ENCODE measurements around the gene ANK2. TPM values are rescaled to one million over a fixed set of nuclear protein-coding genes. Genes with fewer than 3 reads are reported as not detected.

ANK2 gene
- polyA plus RNA-seq, 3 donors: 63.7 to 70.2 (median 65.4) TPM

DNA sequence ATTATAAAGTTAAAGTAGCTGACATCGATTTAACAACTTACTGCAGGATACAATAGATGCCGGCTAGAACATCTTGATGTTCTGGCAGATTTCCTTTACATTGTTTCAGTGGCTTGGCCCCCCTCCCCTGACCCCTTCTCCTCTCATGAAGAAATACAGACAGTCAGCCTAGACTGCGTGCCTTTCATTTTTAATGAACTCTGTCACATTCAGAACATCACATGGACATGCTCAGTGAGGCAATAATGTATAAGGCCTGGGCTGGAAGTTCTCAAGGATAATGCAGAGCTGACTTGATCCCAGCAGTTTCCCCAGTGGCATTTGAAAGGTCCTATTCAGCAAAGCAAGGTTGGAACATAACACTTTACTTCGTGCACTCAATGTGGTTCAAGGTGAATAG lies 239.2 kb downstream of the ANK2 start:
- no peak for DNase-seq

DNA sequence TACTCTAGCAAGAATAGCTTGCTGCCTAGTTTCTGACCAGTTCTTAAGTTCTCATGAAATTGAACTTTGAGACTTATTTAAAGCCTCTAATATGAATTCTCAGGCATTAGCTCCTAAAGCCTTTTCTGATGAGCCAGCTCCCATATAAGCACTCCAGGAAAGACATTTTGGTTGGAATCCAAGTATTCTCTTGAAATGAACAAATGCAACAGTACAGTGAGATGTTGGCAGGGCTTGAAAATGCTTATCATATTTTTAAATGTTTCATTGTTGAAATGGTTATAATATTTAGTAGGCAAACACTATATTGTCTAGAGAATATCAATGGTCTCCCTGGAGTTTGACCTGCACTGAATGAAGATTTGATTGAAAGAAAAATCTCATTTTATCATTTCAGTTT lies 240.3 kb downstream of the ANK2 start:
- no peak for DNase-seq

DNA sequence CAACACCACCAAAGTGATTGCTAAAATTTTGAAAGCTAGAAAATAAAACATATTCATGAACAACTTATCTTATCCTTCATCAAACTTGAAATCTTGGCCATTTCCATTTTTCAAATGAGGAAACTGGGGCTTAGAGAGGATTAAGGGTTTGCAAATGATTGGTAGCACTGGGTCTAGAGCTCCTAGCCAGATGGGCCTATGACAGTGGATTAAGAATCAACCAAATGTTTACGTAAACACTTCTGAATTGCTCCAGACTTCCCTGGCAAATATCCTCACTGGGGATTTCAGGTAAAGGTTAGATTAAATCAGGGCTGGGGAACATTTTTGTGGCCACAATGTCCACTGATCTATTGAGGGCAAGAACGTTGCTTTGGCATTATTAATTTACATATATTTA lies 241.2 kb downstream of the ANK2 start:
- no peak for DNase-seq

DNA sequence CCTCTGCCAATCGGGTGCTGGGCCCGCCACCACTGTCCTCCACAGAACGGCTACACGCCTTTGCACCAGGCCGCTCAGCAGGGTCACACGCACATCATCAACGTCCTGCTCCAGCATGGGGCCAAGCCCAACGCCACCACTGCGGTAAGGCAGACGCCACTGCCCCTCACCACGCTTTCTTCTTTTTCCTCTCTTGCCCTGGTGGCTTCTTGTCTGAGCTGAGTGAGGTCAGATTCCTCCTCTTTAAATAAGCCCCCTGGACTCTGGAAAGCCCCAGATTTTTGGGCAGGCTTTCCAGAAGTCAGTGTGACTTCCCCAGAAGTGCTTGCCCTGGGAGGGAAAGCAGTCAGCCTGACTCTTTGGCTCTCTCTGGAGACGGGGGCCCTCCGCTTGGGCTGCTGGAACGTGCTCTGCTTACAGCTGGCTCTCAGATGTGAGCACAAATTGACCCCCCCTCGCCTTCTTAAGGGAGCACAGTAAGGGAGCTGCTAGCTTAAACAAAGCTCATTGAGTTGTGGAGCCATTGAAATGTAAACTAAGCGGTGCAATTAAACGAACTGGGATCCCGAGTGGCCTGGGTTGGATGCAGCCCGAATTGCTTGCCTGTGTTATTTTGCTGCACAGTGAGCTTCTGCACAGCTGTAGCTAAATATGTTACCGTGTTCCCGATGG lies 243.1 kb downstream of the ANK2 start:
- DNase-seq: peak; percentile 47

DNA sequence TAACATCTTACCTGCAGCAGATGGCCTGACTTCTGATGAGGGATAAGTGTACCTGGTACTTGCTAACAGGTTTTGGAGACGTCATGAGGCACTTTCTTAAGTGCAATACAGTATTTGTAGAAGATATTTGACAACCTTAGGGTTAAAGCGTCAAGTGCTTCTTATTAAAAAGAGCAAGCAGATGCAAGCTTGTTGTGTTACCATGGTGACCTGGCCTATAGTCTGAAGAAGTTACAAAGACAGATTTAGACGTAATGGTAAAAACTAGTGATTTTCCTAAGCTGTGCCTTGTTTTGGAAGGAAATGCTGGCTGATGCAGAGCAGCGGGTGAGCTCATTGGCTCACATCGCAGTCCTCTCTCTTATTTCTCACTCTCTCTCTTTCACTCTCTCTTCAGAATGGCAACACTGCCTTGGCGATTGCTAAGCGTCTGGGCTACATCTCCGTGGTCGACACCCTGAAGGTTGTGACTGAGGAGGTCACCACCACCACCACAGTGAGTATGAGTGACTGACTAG lies 243.6 kb downstream of the ANK2 start:
- peak; percentile 46 for DNase-seq

DNA sequence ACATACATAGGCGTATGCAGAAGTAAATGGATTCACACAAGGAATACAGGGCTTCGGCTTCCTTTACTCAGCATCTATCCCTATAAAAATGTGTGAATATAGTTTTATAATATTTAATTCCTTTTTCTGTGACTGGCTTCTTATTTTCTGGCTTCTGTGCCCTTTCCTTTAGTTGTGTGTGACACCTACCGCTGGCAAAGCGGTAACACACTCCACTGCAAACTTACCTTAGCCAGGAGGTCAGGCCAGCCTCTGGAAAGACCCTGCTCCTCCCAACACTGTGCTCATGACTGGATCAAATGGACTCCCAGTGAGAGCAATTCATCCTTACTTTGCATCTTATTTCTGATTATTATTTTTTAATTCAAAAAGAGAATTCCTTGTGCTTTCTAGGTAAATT lies 244.2 kb downstream of the ANK2 start:
- no peak for DNase-seq

DNA sequence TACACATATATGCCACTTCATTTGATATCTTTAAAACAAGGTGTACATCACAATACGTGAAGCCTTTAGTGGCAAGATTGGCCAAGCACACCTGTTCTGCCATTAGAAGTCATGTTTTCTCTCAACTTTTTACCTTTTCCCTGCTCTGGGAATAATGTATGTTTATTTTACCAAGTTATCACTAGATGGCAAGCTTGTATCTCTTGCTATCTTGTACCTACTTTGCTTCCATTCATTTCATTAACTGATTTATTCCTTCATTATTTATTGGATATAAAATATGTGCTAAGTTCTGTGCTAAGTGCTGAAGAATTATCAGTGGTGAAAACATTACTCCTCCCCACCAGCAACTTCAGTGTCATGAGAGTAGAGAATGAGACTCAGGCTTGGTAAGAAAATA lies 245.5 kb downstream of the ANK2 start:
- DNase-seq: no peak

DNA sequence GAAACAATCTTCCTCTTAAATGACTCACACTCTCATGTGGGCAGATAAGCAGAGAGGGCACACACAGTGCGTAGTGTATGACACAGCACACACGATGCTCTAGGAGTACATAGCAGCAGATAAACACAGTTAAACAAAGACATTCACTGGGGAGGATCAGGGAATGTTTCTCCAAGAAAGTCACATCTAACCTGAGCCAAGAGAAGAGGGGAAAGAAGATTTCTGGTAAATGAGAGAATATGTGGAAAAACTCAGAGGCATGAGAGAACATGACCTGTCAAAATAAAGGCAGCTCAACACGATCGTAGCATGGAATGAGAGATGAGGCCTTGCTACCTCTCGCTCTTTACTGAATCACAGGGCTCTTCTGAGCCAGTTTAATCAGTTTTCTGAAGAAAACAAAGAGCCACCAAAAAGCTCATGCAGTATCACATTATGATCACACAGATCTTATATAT lies 251.0 kb downstream of the ANK2 start:
- DNase-seq: no peak

DNA sequence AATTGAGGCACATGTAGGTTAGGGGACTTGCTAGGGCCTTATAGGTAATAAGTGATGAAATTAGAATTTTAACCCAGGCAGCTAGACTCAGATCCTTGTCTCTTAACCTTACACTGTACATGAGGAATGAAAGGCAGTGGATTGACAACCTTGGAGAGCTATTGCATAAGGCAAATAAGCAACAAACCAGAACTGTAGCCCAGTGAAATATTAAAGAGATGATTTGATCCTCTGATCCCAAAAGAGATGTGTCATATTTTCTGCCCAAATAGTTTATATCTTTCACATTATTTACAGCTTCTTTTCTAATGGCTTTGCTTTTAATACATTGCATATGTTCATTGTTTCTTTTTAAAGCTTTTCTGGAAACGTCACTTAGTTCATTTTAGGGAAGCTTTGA lies 252.6 kb downstream of the ANK2 start:
- no peak for DNase-seq

DNA sequence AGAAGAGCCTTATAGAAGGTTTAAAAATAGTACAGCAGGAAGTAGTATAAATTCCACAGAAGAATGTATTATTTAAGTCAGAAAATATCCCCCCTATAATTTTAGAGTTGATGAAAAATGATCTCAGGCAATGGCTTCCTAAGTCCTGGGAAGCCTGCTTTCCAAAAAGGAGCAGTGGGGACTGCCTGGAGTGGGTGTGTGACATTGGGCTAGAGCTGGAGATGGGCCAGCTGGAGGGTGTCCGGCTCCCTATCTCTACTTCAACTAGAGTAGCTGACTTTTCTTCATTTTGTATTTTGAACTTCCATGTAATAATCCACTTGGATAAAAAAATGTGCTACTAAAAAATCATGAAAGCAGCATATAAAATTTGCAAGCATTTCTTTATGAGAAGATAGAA lies 253.9 kb downstream of the ANK2 start:
- no peak for DNase-seq

DNA sequence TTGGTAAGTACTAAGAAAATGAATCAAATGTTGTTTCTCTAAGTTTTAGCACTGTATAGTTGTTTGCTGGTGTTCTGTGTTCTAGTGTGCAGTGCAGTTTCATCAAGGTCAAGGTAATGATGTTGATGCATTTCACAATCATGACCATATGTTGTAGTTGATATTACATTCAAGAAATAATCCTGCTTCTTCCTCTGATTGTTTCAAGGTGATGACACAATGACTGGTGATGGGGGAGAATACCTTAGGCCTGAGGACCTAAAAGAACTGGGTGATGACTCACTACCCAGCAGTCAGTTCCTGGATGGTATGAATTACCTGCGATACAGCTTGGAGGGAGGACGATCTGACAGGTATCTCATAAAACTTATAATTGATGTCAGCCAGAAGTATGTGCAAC lies 261.6 kb downstream of the ANK2 start:
- DNase-seq: no peak

DNA sequence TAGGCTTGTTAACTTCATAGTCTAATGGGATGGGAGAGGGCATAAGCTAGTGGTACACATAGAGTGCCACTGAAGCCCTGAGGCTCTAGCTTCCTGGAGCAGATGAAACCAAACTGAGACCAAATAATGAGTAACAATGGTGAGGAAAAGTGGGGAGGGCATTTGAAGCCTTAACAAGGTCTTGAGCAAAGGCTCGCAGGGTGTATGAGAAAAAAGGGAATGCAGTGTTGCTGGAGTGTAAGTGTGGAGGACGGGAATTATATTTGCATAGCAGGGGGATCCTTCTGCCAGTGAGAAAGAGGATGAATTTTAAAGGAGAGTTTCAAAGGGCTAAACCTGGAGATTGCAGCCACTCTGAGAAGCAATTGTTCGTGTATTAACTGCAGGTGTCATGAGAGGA lies 263.1 kb downstream of the ANK2 start:
- DNase-seq: no peak

DNA sequence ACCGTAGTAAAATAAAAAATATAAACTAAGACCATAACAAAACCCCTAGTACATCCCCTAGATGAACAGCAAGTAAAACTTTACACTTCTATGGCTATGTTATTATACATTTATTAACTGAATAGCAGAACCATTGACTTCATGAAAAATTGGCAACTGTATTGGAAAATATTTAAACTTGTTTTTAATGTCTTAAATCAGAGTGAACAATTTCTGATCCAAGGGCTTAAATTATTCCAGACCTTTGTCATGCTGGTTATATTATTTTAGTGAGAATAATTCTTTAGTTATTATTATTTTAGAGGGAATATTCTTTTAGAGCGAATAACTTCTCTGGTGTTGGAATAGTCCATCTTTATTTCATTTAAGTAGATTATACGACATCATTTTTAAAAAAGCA lies 265.0 kb downstream of the ANK2 start:
- DNase-seq: no peak

DNA sequence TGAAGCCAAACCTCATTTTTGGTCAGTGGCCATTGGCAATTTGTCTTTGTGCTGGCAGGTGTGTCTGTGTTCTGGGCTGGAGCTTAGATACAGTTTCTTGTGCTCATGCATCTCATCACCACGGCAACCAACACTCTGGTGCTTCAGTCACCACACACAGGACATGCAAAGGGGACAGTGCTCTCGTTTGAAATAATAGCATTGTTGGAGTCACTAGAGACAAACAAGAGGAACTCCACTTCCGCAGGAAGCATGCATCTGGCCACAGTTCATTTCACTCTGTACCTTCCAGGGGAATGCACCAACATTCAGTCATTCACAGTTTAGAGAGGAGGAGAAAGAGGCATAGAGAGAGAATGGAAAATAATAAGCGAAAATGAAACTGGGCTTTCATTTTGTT lies 267.4 kb downstream of the ANK2 start:
- DNase-seq: no peak

DNA sequence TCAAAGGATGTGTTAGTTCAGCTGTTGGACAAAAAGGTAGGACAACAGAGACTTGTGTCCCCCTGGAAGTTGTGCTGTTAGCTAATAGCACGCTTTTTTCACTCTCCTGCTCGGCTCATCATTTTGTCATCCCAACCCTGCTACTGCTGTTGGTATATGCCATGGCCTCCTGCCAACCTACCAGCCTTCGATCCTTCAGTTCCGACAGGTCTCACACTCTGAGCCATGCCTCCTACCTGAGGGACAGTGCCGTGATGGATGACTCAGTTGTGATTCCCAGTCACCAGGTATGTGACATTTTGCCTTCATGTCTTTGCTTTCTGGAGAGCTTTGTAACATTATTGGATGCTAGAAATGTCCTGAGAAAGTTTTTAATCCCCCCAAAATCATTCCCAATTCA lies 268.1 kb downstream of the ANK2 start:
- no peak for DNase-seq

DNA sequence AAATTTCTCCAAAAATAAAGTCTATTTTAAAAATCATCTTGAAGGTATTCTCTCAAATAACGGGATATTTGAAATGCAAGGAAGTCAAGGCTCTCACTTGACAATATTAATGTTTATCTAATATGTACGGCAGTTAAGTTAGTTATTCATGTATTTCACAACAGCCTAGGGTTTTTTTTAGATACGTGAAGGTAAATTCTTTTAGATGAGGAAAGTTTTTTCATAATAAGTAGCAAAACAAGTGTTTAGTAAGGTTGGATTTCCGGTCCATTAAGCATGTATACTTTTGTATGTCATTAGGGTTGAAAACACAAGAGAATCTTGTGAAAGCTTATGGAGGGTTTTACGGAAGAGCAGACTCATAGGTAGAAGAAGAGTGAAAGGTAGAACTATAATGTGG lies 273.3 kb downstream of the ANK2 start:
- no peak for DNase-seq

DNA sequence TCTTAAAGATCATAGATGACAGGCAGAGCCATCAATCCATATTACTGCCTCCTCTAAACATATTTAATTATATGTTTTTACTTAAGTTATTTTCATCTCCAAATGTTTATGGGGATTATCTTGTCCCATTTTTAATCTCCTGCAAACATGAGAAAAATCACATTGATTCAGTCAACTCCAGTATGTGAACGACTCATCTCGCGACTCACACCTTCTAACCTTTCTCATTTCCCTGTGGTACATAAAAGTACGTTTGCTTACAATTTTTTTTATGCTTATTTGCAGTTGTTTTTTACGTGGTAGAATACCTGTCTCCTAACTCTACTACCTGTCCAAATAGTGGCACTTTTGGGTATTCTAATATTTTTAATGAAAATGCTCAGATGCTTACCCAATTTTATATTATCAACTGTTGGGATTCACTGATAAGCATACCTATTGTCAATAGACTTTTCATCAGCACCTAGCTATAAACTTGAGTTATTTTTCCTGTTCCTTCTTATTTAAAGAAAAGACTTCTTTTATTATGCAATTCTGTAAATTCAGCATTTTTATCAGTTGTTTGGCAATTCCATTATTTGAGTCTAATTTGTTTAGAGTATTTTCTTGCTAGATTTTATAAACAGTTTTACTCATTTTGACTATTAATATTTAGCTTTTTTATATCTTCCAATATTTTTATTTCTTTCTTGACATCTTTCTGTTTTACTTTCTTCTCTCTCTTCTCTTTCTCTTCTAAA lies 276.6 kb downstream of the ANK2 start:
- DNase-seq: no peak

DNA sequence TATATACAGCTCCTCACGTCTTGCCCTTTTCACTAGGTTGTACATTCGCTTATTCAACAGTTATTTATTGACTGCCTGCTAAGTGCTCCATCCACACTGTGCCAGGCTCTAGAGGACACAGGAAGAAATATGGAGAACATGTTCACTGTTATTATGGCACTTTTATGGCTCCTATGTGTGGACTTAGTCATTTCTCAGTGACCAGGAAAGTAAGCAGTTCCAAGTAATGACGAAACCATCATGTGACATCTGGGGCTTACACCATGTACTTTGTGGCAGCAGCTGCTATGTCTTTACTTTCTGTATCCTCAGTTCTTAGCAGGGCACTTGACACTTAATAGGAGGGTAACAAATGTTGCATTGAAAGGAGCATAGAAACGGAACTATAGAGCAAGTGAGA lies 278.0 kb downstream of the ANK2 start:
- DNase-seq: no peak

DNA sequence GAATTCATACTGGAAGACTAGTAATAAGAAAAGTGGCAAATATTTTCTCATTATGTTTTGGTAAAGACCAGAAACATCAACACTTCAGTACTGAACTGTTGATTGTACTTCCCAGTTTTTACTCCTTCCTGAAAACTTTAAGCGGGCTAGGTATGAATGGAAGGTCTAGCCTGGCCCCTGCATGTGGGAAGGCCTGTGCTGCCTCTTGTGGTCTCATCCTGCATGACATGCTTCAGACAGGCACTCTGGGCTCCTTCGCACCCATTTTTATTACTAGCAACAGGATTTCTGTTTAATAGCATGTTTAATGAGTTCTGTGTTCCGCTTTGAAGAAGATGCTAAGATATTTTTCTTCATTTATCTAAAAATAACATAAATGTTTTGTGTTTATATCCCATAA lies 279.1 kb downstream of the ANK2 start:
- no peak for DNase-seq

DNA sequence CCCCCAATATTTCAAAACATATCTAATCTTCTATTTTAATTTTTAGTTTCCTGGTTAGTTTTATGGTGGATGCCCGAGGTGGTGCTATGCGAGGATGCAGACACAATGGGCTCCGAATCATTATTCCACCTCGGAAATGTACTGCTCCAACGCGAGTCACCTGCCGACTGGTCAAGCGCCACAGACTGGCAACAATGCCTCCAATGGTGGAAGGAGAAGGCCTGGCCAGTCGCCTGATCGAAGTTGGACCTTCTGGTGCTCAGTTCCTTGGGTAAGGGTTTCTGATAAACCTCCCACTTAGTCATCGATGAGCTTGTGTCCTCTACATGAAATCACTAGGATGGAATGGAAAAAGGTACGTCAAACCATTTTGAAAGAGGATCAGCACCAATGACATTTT lies 280.7 kb downstream of the ANK2 start:
- no peak for DNase-seq

DNA sequence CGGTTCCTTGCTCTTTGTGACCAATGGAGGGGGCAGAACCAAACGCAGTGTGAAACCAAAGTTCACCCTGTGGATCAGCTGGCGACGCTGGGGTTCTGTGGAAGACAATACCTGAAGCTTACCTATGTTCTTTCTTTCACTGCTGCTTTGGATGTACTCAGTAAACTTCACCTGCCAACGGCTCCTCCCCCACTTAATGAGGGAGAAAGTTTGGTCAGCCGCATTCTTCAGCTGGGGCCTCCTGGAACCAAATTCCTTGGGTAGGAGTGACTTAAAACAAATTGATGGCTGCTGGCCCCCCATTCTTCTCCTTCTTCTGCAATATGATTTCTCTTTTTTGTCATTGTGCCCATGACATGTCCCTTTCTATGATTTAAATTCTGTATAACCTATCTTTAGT lies 282.4 kb downstream of the ANK2 start:
- no peak for DNase-seq

DNA sequence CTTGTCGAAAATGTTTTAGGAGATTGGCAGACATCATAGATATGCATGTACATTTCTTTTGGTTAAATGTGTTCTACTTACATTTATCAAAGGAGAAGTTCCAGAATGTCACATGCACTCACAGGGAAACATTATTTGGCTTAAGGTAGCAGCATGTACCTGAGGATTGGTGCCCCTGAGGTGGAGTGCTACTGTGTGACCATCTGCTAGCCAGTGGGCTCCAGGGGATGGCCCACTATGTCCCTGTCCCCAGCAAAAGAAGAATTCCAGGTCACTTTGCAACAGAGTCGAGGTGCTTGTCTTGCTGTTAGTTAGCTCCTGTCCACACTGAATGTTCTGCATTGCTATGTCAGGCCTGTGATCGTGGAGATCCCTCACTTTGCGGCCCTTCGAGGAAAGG lies 283.2 kb downstream of the ANK2 start:
- DNase-seq: no peak

DNA sequence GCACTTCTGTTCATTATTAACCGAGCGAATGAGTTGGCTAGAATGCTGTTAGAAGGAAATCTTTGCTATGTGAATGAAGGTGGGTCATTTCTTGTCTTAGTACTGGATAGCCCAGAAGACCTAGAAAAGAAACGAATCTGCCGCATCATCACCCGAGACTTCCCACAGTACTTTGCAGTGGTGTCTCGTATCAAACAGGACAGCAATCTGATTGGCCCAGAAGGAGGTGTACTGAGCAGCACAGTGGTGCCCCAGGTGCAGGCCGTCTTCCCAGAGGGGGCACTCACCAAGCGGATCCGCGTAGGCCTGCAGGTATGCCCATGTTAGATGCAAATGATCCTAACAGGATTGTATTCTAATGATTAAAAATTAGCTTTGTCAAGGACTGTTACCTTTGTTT lies 286.3 kb downstream of the ANK2 start:
- DNase-seq: no peak

DNA sequence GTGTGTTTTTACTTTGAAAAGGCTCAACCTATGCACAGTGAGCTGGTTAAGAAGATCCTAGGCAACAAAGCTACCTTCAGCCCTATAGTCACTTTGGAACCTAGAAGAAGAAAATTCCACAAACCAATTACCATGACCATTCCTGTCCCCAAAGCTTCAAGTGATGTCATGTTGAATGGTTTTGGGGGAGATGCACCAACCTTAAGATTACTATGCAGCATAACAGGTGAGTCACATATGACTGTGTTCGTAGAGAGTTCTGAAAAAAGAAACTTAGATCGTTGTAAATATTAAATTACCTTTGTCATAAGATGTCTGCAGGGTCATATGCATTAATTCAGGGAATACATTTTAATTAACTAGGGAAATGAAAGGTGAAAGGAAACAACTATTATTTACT lies 287.1 kb downstream of the ANK2 start:
- DNase-seq: no peak

Data from renal pelvis (tissue), 4 donors.